Neural progenitor cell (in vitro differentiated cells): Measurements from ENCODE around the gene FXYD2. TPM values are rescaled to one million over a fixed set of nuclear protein-coding genes. Genes with fewer than 3 reads are reported as not detected.

ENCODE experiments used
- DNase-seq: peaks from one replicate; pipeline ENCODE4 v3.0.0-alpha.2; 2016; ENCODE audit warnings: low spot score
- H2AFZ ChIP-seq: fragments of 200-600 bp; sonication (generic); replicated peaks from 2 replicates; pipeline ENCODE4 v1.6.1; 2016; ENCODE audit warnings: antibody characterized with exemption
- H3F3A ChIP-seq: fragments of 200-600 bp; sonication (generic); 2 replicates; pipeline ENCODE4 v1.6.1; 2016; ENCODE audit warnings: antibody characterized with exemption, low read depth
- H3K27ac ChIP-seq: fragments of 200-600 bp; sonication (generic); 2 replicates; pipeline ENCODE4 v1.5.1; 2016; ENCODE audit warnings: mild to moderate bottlenecking
- H3K27me3 ChIP-seq: fragments of 200-600 bp; sonication (generic); 2 replicates; pipeline ENCODE4 v1.6.1; 2016; ENCODE audit warnings: mild to moderate bottlenecking, moderate library complexity
- H3K36me3 ChIP-seq: fragments of 200-600 bp; sonication (generic); 2 replicates; pipeline ENCODE4 v1.5.1; 2016
- H3K4me1 ChIP-seq: fragments of 200-600 bp; sonication (generic); 2 replicates; pipeline ENCODE4 v1.6.1; 2016; ENCODE audit warnings: mixed run types
- H3K4me2 ChIP-seq: fragments of 200-600 bp; sonication (generic); 2 replicates; pipeline ENCODE4 v1.6.1; 2016
- H3K4me3 ChIP-seq: fragments of 200-600 bp; sonication (generic); 2 replicates; pipeline ENCODE4 v1.5.1; 2016
- H3K79me2 ChIP-seq: fragments of 200-600 bp; sonication (generic); 2 replicates; pipeline ENCODE4 v1.6.1; 2016; ENCODE audit warnings: low read depth
- H3K9ac ChIP-seq: fragments of 200-600 bp; sonication (generic); 2 replicates; pipeline ENCODE4 v1.6.1; 2016
- H3K9me3 ChIP-seq: fragments of 200-600 bp; sonication (generic); 2 replicates; pipeline ENCODE4 v1.5.1; 2016; ENCODE audit warnings: low read depth
- H4K20me1 ChIP-seq: fragments of 200-600 bp; sonication (generic); 2 replicates; pipeline ENCODE4 v1.6.1; 2016; ENCODE audit warnings: low read depth
- H3K27ac Mint-ChIP-seq: 3 replicates; pipeline ENCODE4 v1.8.0; 2021; ENCODE audit warnings: mixed read lengths
- H3K27me3 Mint-ChIP-seq: 2 replicates; pipeline ENCODE4 v1.8.0; 2022; ENCODE audit warnings: low read depth, mild to moderate bottlenecking, inconsistent platforms, moderate library complexity, mixed read lengths; ENCODE audit not compliant: insufficient read depth
- H3K36me3 Mint-ChIP-seq: 3 replicates; pipeline ENCODE4 v1.8.0; 2021; ENCODE audit warnings: mixed read lengths
- H3K4me1 Mint-ChIP-seq: 3 replicates; pipeline ENCODE4 v1.8.0; 2021; ENCODE audit warnings: mixed read lengths
- H3K4me3 Mint-ChIP-seq: 3 replicates; pipeline ENCODE4 v1.8.0; 2021; ENCODE audit warnings: mild to moderate bottlenecking, moderate library complexity, mixed read lengths
- H3K9me3 Mint-ChIP-seq: 3 replicates; pipeline ENCODE4 v1.8.0; 2020; ENCODE audit warnings: mixed read lengths
- CTCF ChIP-seq: fragments of 200-600 bp; sonication (generic); IDR thresholded peaks from 2 replicates; pipeline ENCODE4 v1.5.1; 2017; ENCODE audit warnings: antibody characterized with exemption, mild to moderate bottlenecking
- EZH2 ChIP-seq: fragments of 200-600 bp; sonication (generic); IDR thresholded peaks from 2 replicates; pipeline ENCODE4 v1.6.1; 2017; ENCODE audit warnings: antibody characterized with exemption, mild to moderate bottlenecking, moderate library complexity
- EZH2phosphoT487 ChIP-seq: fragments of 200-600 bp; sonication (generic); IDR thresholded peaks from 2 replicates; pipeline ENCODE4 v1.6.1; 2017; ENCODE audit warnings: antibody characterized with exemption
- total RNA-seq: library from RNA; depleted of rRNA; stranded (reverse); fragments of >200 nt; gene quantifications from 2 replicates; pipeline ENCODE4 v1.2.3, GENCODE V29; 2015; ENCODE audit warnings: low replicate concordance

FXYD2 gene
- total RNA-seq, 1 donor from 2014 or later = 1.9 TPM

- H3K4me1 Mint-ChIP-seq = peaks cover 17% of the 10 kb centered on the region
Measured at GRCh38 chr11:117828611-117829368, 4.2 kb upstream of the FXYD2 start.

GRCh38 chr11:117827521-117828511, 3.3 kb upstream of the FXYD2 start:
- Histone ChIP-seq H3F3A (no peaks in the 10 kb centered on the region), H3K4me2 (no peak overlapping the region), H3K4me3 (no peak overlapping the region), H3K9me3 (no peaks in the 10 kb centered on the region), H2AFZ (no peak overlapping the region), H3K4me1 (peaks cover 9% of the 10 kb centered on the region), H3K27me3 (no peaks in the 10 kb centered on the region), H3K9ac (no peak overlapping the region), H3K27ac (no peak overlapping the region), H3K79me2 (no peaks in the 10 kb centered on the region), H4K20me1 (no peaks in the 10 kb centered on the region), H3K36me3 (no peaks in the 10 kb centered on the region)
- Mint-ChIP-seq H3K4me3 (no peak overlapping the region), H3K9me3 (no peaks in the 10 kb centered on the region), H3K27me3 (peaks cover 4% of the 10 kb centered on the region), H3K36me3 (peaks cover 2% of the 10 kb centered on the region), H3K4me1 (peaks cover 20% of the 10 kb centered on the region), H3K27ac (no peak overlapping the region)
- no peak for DNase-seq
- no peak for TF ChIP-seq CTCF
- TF ChIP-seq EZH2phosphoT487 = no peak
- no peak for TF ChIP-seq EZH2

More at GRCh38 chr11:117828611-117829368, 4.2 kb upstream of the FXYD2 start:
- Mint-ChIP-seq H3K9me3 (no peaks in the 10 kb centered on the region), H3K27ac (no peak overlapping the region), H3K27me3 (peaks cover 4% of the 10 kb centered on the region), H3K36me3 (peaks cover 2% of the 10 kb centered on the region), H3K4me3 (no peak overlapping the region)
- H2AFZ ChIP-seq = no peak overlapping the region
- no peaks in the 10 kb centered on the region for H3K9me3 ChIP-seq
- DNase-seq = no peak
- no peaks in the 10 kb centered on the region for H3F3A ChIP-seq
- no peak overlapping the region for H3K4me3 ChIP-seq
- TF ChIP-seq CTCF = no peak
- H3K4me1 ChIP-seq = peaks cover 9% of the 10 kb centered on the region
- H3K79me2 ChIP-seq = no peaks in the 10 kb centered on the region
- H4K20me1 ChIP-seq = no peaks in the 10 kb centered on the region
- H3K9ac ChIP-seq = no peak overlapping the region
- H3K27ac ChIP-seq = no peak overlapping the region
- H3K27me3 ChIP-seq = no peaks in the 10 kb centered on the region
- H3K4me2 ChIP-seq = no peak overlapping the region
- no peaks in the 10 kb centered on the region for H3K36me3 ChIP-seq

- H3K27me3 ChIP-seq = no peaks in the 10 kb centered on the region
- no peaks in the 10 kb centered on the region for H3K9me3 ChIP-seq
- H3K36me3 ChIP-seq = no peaks in the 10 kb centered on the region
- H2AFZ ChIP-seq = no peak overlapping the region
- H3K4me3 Mint-ChIP-seq = no peak overlapping the region
- no peaks in the 10 kb centered on the region for H4K20me1 ChIP-seq
- peaks cover 4% of the 10 kb centered on the region for H3K27me3 Mint-ChIP-seq
- no peaks in the 10 kb centered on the region for H3F3A ChIP-seq
- H3K27ac ChIP-seq = no peak overlapping the region
- no peaks in the 10 kb centered on the region for H3K36me3 Mint-ChIP-seq
- TF ChIP-seq CTCF = no peak
- TF ChIP-seq EZH2 = no peak
- TF ChIP-seq EZH2phosphoT487 = no peak
- H3K79me2 ChIP-seq = no peaks in the 10 kb centered on the region
- no peak overlapping the region for H3K9ac ChIP-seq
- no peak for DNase-seq
- no peak overlapping the region for H3K4me3 ChIP-seq
- H3K9me3 Mint-ChIP-seq = no peaks in the 10 kb centered on the region
- peaks cover 9% of the 10 kb centered on the region for H3K4me1 ChIP-seq
- peaks cover 18% of the 10 kb centered on the region for H3K4me1 Mint-ChIP-seq
- no peak overlapping the region for H3K4me2 ChIP-seq
- no peak overlapping the region for H3K27ac Mint-ChIP-seq
Measured at GRCh38 chr11:117826832-117827231, 2.3 kb upstream of the FXYD2 start.
